Activated naive CD4-positive, alpha-beta T cell treated with anti-CD3 and anti-CD28 coated beads, Interleukin-2, amount 10 ng/mL, durations not matched to agents 7 days and 5 days (primary cell): Measurements from ENCODE around the gene PHF8.

Experiments used
- CTCF ChIA-PET: fragments of 350-600 bp; sonication (Branson Sonifier 250); formaldehyde crosslinking; loops from one replicate; lab custom pipeline; 2021; ENCODE audit warnings: antibody characterized with exemption; lab: Charles Lee
- DNase-seq: peaks from one replicate; pipeline ENCODE4 v3.0.0-alpha.2; 2020
- H3K27ac Mint-ChIP-seq: one replicate; pipeline ENCODE4 v1.8.0; 2021; ENCODE audit warnings: mild to moderate bottlenecking, moderate library complexity, mixed read lengths
- H3K27me3 Mint-ChIP-seq: one replicate; pipeline ENCODE4 v1.8.0; 2021; ENCODE audit warnings: mild to moderate bottlenecking, mixed read lengths
- H3K36me3 Mint-ChIP-seq: one replicate; pipeline ENCODE4 v1.8.0; 2021; ENCODE audit warnings: mixed read lengths
- H3K4me1 Mint-ChIP-seq: one replicate; pipeline ENCODE4 v1.8.0; 2021; ENCODE audit warnings: mixed read lengths
- H3K4me3 Mint-ChIP-seq: one replicate; pipeline ENCODE4 v1.8.0; 2021; ENCODE audit warnings: mild to moderate bottlenecking, moderate library complexity, mixed read lengths
- H3K9me3 Mint-ChIP-seq: one replicate; pipeline ENCODE4 v1.8.0; 2021; ENCODE audit warnings: mixed read lengths

The PHF8 gene

GRCh38 chrX:54045563-54046228, 1.4 kb upstream of the PHF8 start:
- CTCF ChIA-PET, result no interaction called here
- Mint-ChIP-seq H3K27ac (peak overlapping the region; percentile 98), H3K36me3 (peaks cover 10% of the 10 kb centered on the region), H3K27me3 (no peaks in the 10 kb centered on the region), H3K4me3 (peak overlapping the region; percentile 94), H3K4me1 (peaks cover 21% of the 10 kb centered on the region), H3K9me3 (no peaks in the 10 kb centered on the region)
- DNase-seq, result no peak

- Mint-ChIP-seq H3K4me3 (peak overlapping the region; percentile 94), H3K36me3 (peaks cover 14% of the 10 kb centered on the region), H3K27ac (peak overlapping the region; percentile 98), H3K9me3 (no peaks in the 10 kb centered on the region), H3K4me1 (peaks cover 25% of the 10 kb centered on the region), H3K27me3 (no peaks in the 10 kb centered on the region)
- DNase-seq, result no peak
- CTCF ChIA-PET, result no interaction called here
Observed at GRCh38 chrX:54044877-54045338, 635 bp upstream of the PHF8 start.

GRCh38 chrX:54043541-54044125, 640 bp downstream of the PHF8 start:
- peak; percentile 52 for DNase-seq
- Mint-ChIP-seq H3K4me3 (peak overlapping the region; percentile 94), H3K27me3 (no peaks in the 10 kb centered on the region), H3K36me3 (peaks cover 14% of the 10 kb centered on the region), H3K4me1 (peaks cover 25% of the 10 kb centered on the region), H3K9me3 (no peaks in the 10 kb centered on the region), H3K27ac (peak overlapping the region; percentile 98)
- CTCF ChIA-PET, result interaction anchor here (1.5 kb wide), 1 partner anchor 138 kb away, joined by 6 read pairs; no protein-coding TSS in a partner anchor

GRCh38 chrX:54043056-54043455, 1.2 kb downstream of the PHF8 start:
- no peaks in the 10 kb centered on the region for H3K9me3 Mint-ChIP-seq
- DNase-seq, result no peak
- CTCF ChIA-PET, result interaction anchor here (0.6 to 1.5 kb wide), 2 partner anchors 139 to 544 kb away, joined by 3 to 6 read pairs; no protein-coding TSS in a partner anchor
- no peaks in the 10 kb centered on the region for H3K27me3 Mint-ChIP-seq
- H3K4me1 Mint-ChIP-seq, result peaks cover 25% of the 10 kb centered on the region
- H3K36me3 Mint-ChIP-seq, result peaks cover 14% of the 10 kb centered on the region
- H3K4me3 Mint-ChIP-seq, result peak overlapping the region; percentile 94
- H3K27ac Mint-ChIP-seq, result peak overlapping the region; percentile 98

GRCh38 chrX:54042609-54043021, 1.7 kb downstream of the PHF8 start:
- CTCF ChIA-PET, result interaction anchor here (0.6 to 1.5 kb wide), 2 partner anchors 139 to 544 kb away, joined by 3 to 6 read pairs; no protein-coding TSS in a partner anchor

GRCh38 chrX:54030329-54030728, 13.9 kb downstream of the PHF8 start:
- no peaks in the 10 kb centered on the region for H3K27me3 Mint-ChIP-seq
- H3K4me3 Mint-ChIP-seq, result no peak overlapping the region
- H3K27ac Mint-ChIP-seq, result no peak overlapping the region
- peaks cover 48% of the 10 kb centered on the region for H3K36me3 Mint-ChIP-seq
- CTCF ChIA-PET, result no interaction called here
- DNase-seq, result no peak
- H3K9me3 Mint-ChIP-seq, result no peaks in the 10 kb centered on the region
- peaks cover 4% of the 10 kb centered on the region for H3K4me1 Mint-ChIP-seq

More at GRCh38 chrX:54042609-54043021, 1.7 kb downstream of the PHF8 start:
- H3K4me3 Mint-ChIP-seq, result peak overlapping the region; percentile 94
- H3K9me3 Mint-ChIP-seq, result no peaks in the 10 kb centered on the region
- peak overlapping the region; percentile 98 for H3K27ac Mint-ChIP-seq
- DNase-seq, result peak; percentile 59
- no peaks in the 10 kb centered on the region for H3K27me3 Mint-ChIP-seq
- H3K4me1 Mint-ChIP-seq, result peaks cover 26% of the 10 kb centered on the region
- peaks cover 14% of the 10 kb centered on the region for H3K36me3 Mint-ChIP-seq

GRCh38 chrX:54029529-54030143, 14.6 kb downstream of the PHF8 start:
- DNase-seq, result no peak
- Mint-ChIP-seq H3K9me3 (no peaks in the 10 kb centered on the region), H3K36me3 (peaks cover 51% of the 10 kb centered on the region), H3K4me1 (peaks cover 4% of the 10 kb centered on the region), H3K27ac (no peak overlapping the region), H3K4me3 (no peak overlapping the region), H3K27me3 (no peaks in the 10 kb centered on the region)
- CTCF ChIA-PET, result no interaction called here

- CTCF ChIA-PET, result no interaction called here
- H3K27me3 Mint-ChIP-seq, result no peaks in the 10 kb centered on the region
- H3K27ac Mint-ChIP-seq, result no peak overlapping the region
- no peak for DNase-seq
- H3K4me1 Mint-ChIP-seq, result no peaks in the 10 kb centered on the region
- no peaks in the 10 kb centered on the region for H3K9me3 Mint-ChIP-seq
- H3K36me3 Mint-ChIP-seq, result peaks cover 39% of the 10 kb centered on the region
- H3K4me3 Mint-ChIP-seq, result no peak overlapping the region
Observed at GRCh38 chrX:54024350-54024749, 19.9 kb downstream of the PHF8 start.

- no peak for DNase-seq
- Mint-ChIP-seq H3K9me3 (no peaks in the 10 kb centered on the region), H3K36me3 (peaks cover 36% of the 10 kb centered on the region), H3K27me3 (no peaks in the 10 kb centered on the region), H3K4me1 (peaks cover 8% of the 10 kb centered on the region), H3K27ac (no peak overlapping the region), H3K4me3 (no peak overlapping the region)
- CTCF ChIA-PET, result no interaction called here
Observed at GRCh38 chrX:54012830-54013500, 31.3 kb downstream of the PHF8 start.

GRCh38 chrX:54007682-54008081, 36.6 kb downstream of the PHF8 start:
- DNase-seq, result no peak
- no peak overlapping the region for H3K4me3 Mint-ChIP-seq
- H3K4me1 Mint-ChIP-seq, result no peaks in the 10 kb centered on the region
- H3K9me3 Mint-ChIP-seq, result no peaks in the 10 kb centered on the region
- CTCF ChIA-PET, result no interaction called here
- H3K27me3 Mint-ChIP-seq, result no peaks in the 10 kb centered on the region
- H3K27ac Mint-ChIP-seq, result no peak overlapping the region
- peaks cover 39% of the 10 kb centered on the region for H3K36me3 Mint-ChIP-seq

GRCh38 chrX:53997724-53998123, 46.5 kb downstream of the PHF8 start:
- H3K27me3 Mint-ChIP-seq, result no peaks in the 10 kb centered on the region
- H3K36me3 Mint-ChIP-seq, result peaks cover 49% of the 10 kb centered on the region
- H3K27ac Mint-ChIP-seq, result no peak overlapping the region
- DNase-seq, result no peak
- CTCF ChIA-PET, result no interaction called here
- H3K9me3 Mint-ChIP-seq, result no peaks in the 10 kb centered on the region
- no peaks in the 10 kb centered on the region for H3K4me1 Mint-ChIP-seq
- no peak overlapping the region for H3K4me3 Mint-ChIP-seq

- no peaks in the 10 kb centered on the region for H3K27me3 Mint-ChIP-seq
- CTCF ChIA-PET, result no interaction called here
- H3K9me3 Mint-ChIP-seq, result no peaks in the 10 kb centered on the region
- peak overlapping the region; percentile 19 for H3K27ac Mint-ChIP-seq
- peaks cover 46% of the 10 kb centered on the region for H3K36me3 Mint-ChIP-seq
- H3K4me3 Mint-ChIP-seq, result no peak overlapping the region
- DNase-seq, result no peak
- no peaks in the 10 kb centered on the region for H3K4me1 Mint-ChIP-seq
Observed at GRCh38 chrX:53992589-53992988, 51.7 kb downstream of the PHF8 start.

- H3K27me3 Mint-ChIP-seq, result no peaks in the 10 kb centered on the region
- DNase-seq, result no peak
- H3K27ac Mint-ChIP-seq, result no peak overlapping the region
- CTCF ChIA-PET, result no interaction called here
- no peaks in the 10 kb centered on the region for H3K4me1 Mint-ChIP-seq
- H3K9me3 Mint-ChIP-seq, result no peaks in the 10 kb centered on the region
- H3K4me3 Mint-ChIP-seq, result no peak overlapping the region
- peaks cover 47% of the 10 kb centered on the region for H3K36me3 Mint-ChIP-seq
Observed at GRCh38 chrX:53990171-53990570, 54.1 kb downstream of the PHF8 start.

GRCh38 chrX:53984895-53985294, 59.4 kb downstream of the PHF8 start:
- H3K4me3 Mint-ChIP-seq, result no peak overlapping the region

More at GRCh38 chrX:53984895-53985294, 59.4 kb downstream of the PHF8 start:
- Mint-ChIP-seq H3K4me1 (no peaks in the 10 kb centered on the region), H3K9me3 (no peaks in the 10 kb centered on the region), H3K27ac (no peak overlapping the region), H3K27me3 (no peaks in the 10 kb centered on the region), H3K36me3 (peaks cover 40% of the 10 kb centered on the region)
- CTCF ChIA-PET, result no interaction called here
- no peak for DNase-seq
